ENCODE data around the gene CCNI2.

CCNI2 gene

DNA sequence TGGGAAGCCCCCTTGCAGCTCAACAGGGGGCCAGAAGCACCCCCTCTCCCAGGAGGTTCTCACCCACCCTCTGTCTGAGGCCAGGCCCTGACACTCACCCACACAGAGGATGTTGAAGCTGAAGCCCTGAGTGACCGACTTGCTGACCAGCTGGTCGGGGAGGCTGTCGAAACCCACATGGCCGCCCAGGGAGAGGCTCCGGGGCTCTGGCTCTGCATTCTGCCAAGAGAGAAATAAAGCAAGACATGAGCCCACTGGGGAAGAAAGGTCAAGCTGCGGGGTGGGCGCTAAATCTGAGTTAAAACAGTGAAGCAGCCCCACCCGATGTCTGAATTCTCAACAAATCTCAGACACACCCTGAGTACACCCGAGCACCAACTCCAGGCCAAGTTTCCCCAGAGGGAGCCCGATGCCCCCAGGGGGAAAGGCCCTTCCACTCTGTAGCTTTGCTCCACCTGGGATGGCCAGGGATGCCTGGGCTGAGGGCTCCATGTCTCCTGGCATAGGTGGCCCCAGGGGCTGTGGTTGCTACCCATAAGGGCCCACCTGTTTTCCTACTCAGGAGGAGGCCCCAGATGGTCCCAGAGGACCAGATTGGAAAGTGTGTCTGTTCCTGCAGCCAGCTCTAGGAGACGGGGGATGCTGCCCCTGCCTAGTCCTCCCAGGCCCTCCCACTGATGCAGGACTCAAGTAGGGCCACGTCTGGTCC lies 18.2 kb downstream of the CCNI2 start:
- no peak for DNase-seq (ENCODE audit: low read depth)

GRCh38 chr5:132766020-132766805 lies 19.0 kb downstream of the CCNI2 start:
- DNase-seq (ENCODE audit: low read depth): no peak

- DNase-seq (ENCODE audit: low read depth): no peak
These were observed 19.5 kb downstream of the CCNI2 start for GRCh38 chr5:132766806-132767055.

- DNase-seq (ENCODE audit: low read depth): peak; percentile 27
These were observed 19.9 kb downstream of the CCNI2 start for GRCh38 chr5:132767150-132767549.

- DNase-seq (ENCODE audit: low read depth): peak; percentile 55
These were observed 21.3 kb downstream of the CCNI2 start for GRCh38 chr5:132768485-132768868.

GRCh38 chr5:132770476-132771159 lies 23.4 kb downstream of the CCNI2 start:
- peak; percentile 27 for DNase-seq (ENCODE audit: low read depth)

DNA sequence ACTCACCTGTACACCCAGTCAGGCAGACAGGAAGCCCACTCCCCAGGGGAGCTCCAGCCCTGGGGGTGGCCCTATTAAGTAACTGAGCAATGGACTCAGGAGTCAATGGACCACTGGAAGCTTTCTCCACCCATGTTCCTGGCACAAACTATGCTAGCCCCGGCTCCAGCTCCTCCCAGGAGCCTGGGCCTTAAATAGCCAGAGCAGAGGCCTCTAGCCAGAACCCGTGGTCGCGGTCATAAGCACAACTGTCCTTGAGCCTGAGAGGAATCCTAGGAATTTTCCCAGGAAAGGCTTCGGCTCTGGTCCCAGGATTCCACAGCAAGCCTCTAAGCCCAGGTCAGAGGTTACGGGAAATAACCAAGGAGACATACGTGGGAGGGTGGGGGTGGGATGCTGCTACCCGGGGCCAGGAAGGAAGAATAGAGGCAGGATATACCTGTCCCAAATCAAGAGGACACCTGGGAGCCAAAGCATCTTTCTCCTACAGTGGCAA lies 24.3 kb downstream of the CCNI2 start:
- peak; percentile 97 for DNase-seq (ENCODE audit: low read depth)

DNA sequence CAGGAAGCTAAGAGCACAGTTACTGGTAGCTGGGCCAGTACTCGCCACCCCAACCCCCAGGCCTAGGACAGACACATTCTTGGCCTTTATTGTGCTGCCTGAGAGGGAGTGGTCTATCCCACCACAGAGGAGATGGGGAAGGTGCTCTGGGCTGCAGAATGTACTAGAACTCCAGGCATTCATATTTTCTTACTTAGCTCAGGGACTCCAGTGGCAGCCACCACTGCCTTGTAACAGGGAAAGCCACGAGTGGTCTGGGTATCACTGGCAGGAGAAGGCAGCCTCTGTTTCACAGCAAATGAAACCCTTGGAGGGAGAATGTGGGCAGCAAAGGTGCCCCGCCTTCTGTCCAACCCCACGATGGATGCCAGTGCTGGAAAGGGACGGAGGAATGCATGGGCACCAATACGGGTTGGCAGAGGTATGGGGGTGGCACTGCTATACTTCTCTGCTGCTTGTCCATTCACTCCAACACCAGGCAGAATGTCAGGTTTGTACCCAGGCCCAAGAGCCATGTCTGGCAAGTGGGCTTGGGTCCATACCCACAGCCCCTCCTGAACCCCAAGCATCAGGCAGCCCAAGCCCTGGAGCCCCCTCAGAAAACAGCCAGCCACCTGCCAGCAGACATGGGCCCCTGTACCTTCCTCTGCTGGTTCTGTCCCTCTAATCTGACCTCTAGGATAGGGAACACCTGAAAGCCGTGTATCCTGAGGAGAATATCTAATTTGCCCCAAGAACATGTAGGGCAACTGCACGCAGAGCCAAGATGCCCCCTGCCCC lies 25.3 kb downstream of the CCNI2 start:
- DNase-seq (ENCODE audit: low read depth): peak; percentile 74

GRCh38 chr5:132773114-132773513 lies 25.9 kb downstream of the CCNI2 start:
- DNase-seq (ENCODE audit: low read depth): no peak

DNA sequence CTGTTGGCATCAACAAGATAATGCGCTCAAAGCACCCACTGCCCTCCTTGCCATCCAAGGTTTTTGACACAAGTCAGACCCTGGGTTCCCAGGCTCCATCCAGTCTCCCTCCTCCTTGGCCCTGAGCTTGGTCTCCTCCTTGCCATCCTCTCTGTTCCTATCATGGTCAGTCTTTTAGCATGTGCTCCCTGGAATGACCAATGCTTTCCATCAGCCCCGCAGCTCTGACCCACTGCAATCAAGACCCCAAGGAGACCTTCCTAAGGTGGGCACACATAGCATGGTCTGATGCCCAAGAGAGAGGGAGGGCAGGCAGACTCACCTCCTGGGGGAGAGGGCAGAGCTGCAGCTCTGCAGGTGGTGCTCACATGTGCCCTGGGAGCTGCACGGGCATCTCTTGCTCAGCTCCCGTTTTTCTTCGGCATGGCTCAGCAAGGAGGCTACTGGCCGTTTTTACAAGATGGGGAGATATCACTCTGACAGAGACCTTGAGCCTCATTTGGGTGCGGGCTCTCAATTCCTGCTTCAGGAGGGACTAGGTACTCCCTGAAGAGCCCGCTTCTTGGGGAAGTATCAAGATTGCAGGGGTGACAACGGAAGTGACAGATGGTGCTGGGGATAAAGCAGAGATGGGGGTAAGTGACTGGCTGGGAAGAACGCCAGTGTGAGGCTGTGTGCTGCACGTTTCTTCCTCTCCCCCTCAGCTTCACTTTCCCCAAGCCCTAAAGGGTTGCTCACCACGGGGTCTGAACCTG lies 26.6 kb downstream of the CCNI2 start:
- DNase-seq (ENCODE audit: low read depth): no peak

- no peak for DNase-seq (ENCODE audit: low read depth)
These were observed 27.2 kb downstream of the CCNI2 start for GRCh38 chr5:132774406-132774805.

DNA sequence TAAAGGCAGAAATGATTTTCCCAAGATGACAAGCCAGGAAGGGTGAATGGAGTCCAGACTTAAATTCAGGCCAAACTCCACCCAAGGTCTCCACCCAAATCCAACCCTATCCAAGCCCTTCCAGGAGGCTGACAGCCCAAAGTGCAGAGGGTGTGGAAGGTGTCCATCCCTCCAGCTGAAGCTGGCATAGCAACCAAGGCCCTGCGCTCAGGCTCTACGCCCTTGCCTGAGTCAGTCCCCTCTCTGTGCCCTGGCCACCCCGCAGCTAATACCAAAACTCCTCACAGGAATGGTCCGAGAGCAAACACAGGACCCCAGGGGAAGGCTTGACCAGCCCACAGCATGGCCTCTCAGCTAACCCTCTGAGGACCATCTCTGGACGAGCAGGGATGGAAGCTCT lies 27.7 kb downstream of the CCNI2 start:
- no peak for DNase-seq (ENCODE audit: low read depth)

DNA sequence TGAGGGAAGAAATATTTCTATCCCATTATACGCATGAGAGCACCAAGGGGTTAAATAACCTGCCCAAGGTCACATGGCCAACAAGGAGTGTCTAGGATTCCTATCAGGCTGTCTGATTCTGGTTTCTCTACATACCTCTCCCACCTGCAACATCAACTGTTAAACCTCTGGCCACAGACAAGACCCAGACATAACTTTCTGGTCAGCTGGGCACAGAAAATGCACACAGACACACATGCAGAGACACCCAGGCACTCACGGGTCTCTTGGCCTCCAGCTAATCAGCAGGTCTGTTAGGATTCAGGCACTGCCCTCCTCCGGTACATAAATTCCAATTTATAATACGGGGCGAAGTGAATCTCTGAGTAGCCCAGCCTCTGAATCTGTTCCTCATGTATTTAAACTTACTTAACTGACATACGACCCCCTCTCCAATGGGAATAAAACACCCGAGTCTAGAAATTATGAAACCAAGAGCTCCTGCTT lies 28.3 kb downstream of the CCNI2 start:
- peak; percentile 23 for DNase-seq (ENCODE audit: low read depth)

DNA sequence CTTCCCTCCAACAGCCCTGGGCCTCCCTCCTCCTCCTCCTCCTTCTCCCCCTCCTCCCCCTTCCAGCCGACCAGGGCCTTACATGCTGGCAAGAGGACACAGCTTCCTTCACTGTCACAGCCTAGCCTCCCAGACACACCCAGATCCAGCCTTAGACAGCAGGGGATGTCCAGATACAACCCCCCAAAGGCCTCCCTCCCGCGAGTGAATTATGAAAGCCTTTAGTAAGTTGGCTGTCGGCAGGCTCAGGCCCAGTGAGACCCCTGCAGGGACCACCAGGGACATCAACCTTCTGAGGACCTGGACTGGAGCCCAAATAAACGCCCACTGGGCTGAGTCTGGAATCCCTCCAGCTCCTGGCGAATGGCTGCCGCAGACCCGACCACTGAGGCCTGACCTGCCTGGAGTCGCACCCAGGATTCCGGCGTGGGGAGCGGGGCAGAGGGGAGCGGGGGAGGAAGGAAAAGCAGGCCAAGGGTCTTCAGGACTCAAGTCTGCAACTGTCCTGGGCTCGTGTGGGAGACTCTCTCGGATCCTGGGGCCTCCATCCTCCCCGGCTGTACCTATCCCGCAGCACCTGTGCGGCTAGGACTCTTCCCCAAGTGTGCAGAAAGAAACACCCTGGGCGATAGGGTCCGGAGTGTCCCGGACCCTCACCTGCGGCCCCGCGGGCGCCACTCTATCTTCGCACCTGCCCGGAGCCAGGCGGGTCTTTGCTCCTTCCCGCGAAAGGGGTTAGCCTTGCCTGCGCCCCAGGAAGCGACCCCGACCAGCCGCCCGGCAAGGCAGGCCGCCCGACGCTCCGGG lies 29.1 kb downstream of the CCNI2 start:
- peak; percentile 71 for DNase-seq (ENCODE audit: low read depth)

DNA sequence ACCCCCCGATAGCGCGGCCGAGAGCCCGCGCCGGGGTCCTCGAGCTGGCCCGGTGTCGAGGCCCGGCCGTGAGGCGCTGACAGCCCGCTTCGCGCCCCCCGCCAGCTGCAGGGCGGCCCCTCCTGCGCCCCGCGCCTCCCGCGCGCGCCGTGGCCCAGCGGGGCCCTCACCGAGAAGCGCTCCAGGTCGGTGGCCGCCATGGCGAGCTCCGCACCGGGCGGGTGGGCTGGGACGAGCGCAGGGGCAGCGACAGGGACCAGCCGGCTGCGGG lies 29.6 kb downstream of the CCNI2 start:
- DNase-seq (ENCODE audit: low read depth): no peak

DNA sequence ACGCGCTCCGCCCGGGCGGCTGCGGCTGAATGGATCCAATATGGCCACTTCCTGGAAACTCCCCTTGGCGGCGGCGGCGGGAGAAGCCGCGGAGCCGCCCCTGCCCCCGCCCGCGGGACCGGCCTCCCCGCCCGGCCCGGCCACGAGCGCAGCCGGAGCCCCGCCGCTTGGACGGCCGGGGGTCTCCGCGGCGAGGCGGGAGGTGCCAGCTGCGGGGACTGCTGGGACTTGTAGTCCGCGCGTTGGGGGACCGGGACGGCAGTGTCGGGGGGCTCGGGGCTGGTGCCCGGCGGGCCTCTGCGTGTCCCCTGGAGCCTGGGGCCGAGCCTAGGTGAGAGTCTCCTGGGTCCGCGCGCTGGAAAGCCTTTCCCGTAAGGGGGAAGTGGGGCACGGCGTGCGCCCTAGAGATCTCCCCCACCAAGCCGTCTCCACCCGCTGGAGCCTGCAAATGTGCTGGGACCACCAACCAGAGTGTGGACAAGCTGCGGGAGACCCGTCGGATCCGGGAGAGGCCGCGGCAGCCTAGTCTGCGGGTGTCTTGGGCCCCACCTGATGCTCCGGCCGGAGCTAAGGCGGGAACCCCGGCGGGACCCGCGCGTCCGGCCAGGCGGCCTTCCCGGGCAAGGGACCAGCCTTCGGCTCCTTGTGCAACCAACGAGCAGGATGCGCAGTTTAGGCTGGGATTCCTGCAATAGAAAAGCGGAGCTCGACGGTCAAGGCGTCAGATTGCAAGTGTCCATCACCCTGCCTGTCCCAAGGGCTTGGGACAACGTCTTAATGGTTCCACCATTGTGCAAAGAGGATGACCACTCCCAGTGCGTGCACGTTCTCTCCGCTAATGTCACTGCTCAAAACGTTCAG lies 30.2 kb downstream of the CCNI2 start, which contains the start of gene SEPTIN8:
SEPTIN8 (minus strand) TSS at position 31 of the 861 bp plus-strand sequence. CDS start 102 bp downstream, outside the sequence.
- DNase-seq (ENCODE audit: low read depth): peak; percentile 64

DNA sequence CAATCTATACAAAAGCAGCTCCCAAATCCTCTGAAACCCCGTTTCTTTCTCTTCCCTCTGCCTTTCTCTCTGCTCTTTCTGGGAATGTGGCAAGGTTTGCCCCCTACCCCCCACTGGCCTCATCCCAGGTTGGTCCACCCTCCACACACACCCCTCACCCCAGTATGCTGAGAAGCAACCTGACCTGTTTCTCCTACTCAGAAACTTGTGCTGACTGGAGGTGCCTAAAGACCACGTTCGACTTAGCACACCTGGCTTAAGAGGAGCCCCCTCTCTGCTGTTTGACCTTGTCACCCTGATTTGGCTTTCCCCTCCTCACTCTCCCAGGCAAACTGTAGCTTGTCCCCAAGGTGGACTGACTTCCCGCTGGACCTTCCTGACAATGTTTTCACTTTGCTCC lies 30.9 kb downstream of the CCNI2 start:
- no peak for DNase-seq (ENCODE audit: low read depth)

GRCh38 chr5:132778856-132779255 lies 31.6 kb downstream of the CCNI2 start:
- DNase-seq (ENCODE audit: low read depth): no peak

DNA sequence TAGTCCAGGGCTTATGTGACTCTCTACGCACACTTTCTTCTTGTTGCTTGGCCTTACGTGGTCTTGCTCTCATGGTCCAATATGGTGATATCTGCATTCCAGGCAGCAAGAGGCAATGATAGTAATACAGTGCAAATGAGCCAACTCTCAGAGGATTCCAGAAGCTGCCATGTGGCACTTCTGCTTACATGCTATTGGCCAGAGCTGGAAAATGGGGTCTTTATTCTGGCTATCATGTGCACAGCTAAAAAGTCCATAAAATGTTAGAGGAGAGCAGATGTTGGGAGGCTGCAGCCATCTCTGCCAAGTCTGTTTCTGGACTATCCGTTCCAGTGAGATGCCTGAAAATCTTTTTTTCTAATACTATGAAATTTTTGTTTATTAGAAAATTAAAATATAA lies 32.7 kb downstream of the CCNI2 start:
- no peak for DNase-seq (ENCODE audit: low read depth)

GRCh38 chr5:132780577-132780976 lies 33.4 kb downstream of the CCNI2 start:
- DNase-seq (ENCODE audit: low read depth): no peak
